WERI-Rb-1 (cell line): ENCODE results near the gene FAM131A.

Experiments
- DNase-seq: peaks from one replicate; pipeline ENCODE4 v3.0.0-alpha.2; 2020
- H3K27ac ChIP-seq: fragments of 250-450 bp; sonication (Bioruptor Pico); 2 replicates; pipeline ENCODE4 v1.5.1; 2020; ENCODE audit warnings: mild to moderate bottlenecking, moderate library complexity
- H3K27me3 ChIP-seq: fragments of 250-450 bp; sonication (Bioruptor Pico); 2 replicates; pipeline ENCODE4 v1.5.1; 2021; ENCODE audit warnings: mild to moderate bottlenecking, low read depth, moderate library complexity; ENCODE audit not compliant: insufficient read depth, severe bottlenecking
- H3K36me3 ChIP-seq: fragments of 250-450 bp; sonication (Bioruptor Pico); 2 replicates; pipeline ENCODE4 v1.5.1; 2020; ENCODE audit warnings: mild to moderate bottlenecking, moderate library complexity
- H3K4me3 ChIP-seq: 2 replicates; pipeline ENCODE4 v1.5.1; 2011; ENCODE audit warnings: low read depth, mild to moderate bottlenecking, control low read depth, low read length
- H3K9me3 ChIP-seq: fragments of 250-450 bp; sonication (Bioruptor Pico); 2 replicates; pipeline ENCODE4 v1.5.1; 2021; ENCODE audit warnings: mild to moderate bottlenecking, moderate library complexity; ENCODE audit not compliant: severe bottlenecking
- TF ChIP-seq, protein P1 (sequence below): IDR thresholded peaks from 2 replicates; pipeline ENCODE4 v1.5.1; 2011; ENCODE audit warnings: low read depth, mild to moderate bottlenecking, control low read depth, inconsistent platforms, low read length

FAM131A gene

DNA sequence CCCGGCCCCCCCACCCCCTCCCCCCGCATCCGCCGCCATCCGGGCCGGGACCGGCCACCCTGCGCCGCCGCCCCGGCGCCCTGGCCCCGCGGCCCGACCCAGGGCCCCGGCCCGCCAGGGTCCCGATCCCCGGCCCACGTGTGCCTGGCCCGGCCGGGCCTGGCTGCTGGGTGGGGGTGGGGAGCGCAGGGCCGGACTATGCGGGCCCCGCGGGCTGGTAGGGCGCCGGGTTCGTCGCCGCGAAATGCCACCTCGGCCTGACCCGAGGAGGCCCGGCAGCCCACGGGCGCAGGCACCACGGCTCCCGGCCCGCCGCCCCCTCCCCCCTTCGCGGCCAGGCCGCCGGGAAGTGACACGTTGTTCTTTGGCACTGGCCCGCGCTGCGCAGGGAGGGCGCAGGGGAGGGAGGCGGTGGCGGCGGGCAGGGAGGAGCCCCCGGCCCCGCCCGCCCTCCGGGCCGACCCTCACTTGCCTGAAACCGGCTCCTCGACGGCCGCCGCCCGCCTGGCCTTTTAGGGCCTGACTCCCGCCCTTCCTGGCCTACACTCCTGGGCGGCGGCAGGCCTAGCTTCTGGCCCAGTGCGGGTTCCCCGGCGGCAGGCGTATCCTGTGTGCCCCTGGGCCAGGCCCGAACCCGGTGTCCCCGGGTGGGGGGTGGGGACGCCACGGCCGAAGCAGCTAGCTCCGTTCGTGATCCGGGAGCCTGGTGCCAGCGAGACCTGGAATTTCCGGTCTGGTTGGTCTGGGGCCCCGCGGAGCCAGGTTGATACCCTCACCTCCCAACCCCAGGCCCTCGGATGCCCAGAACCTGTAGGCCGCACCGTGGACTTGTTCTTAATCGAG, 22.5 kb upstream of the FAM131A start:
- H3K36me3 ChIP-seq, result peaks cover 43% of the 10 kb centered on the region
- TF ChIP-seq, protein P1, sequence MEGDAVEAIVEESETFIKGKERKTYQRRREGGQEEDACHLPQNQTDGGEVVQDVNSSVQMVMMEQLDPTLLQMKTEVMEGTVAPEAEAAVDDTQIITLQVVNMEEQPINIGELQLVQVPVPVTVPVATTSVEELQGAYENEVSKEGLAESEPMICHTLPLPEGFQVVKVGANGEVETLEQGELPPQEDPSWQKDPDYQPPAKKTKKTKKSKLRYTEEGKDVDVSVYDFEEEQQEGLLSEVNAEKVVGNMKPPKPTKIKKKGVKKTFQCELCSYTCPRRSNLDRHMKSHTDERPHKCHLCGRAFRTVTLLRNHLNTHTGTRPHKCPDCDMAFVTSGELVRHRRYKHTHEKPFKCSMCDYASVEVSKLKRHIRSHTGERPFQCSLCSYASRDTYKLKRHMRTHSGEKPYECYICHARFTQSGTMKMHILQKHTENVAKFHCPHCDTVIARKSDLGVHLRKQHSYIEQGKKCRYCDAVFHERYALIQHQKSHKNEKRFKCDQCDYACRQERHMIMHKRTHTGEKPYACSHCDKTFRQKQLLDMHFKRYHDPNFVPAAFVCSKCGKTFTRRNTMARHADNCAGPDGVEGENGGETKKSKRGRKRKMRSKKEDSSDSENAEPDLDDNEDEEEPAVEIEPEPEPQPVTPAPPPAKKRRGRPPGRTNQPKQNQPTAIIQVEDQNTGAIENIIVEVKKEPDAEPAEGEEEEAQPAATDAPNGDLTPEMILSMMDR, result no peak
- peak overlapping the region; percentile 93 for H3K27ac ChIP-seq
- H3K27me3 ChIP-seq, result no peaks in the 10 kb centered on the region
- peak overlapping the region; percentile 65 for H3K4me3 ChIP-seq
- DNase-seq, result peak; percentile 52
- H3K9me3 ChIP-seq, result no peaks in the 10 kb centered on the region

DNA sequence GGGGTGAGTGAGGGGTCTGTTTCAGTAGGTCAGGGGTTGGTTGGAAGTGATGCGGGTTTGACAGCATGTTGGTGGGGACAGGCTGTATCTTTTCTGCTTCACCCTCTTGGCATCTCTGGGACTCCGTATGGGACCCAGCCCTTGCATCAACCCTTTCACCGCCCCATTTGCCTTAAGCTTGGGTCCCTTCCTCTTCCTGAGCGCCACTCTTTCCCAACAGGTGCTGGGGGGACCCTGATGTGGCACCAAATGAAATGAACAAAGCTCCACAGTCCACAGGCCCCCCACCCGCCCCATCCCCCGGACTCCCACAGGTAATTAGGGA, 21.9 kb upstream of the FAM131A start:
- Histone ChIP-seq H3K9me3 (no peaks in the 10 kb centered on the region), H3K4me3 (peak overlapping the region; percentile 65), H3K36me3 (peaks cover 48% of the 10 kb centered on the region), H3K27ac (peak overlapping the region; percentile 93), H3K27me3 (no peaks in the 10 kb centered on the region)
- TF ChIP-seq, protein P1, result no peak
- DNase-seq, result no peak

DNA sequence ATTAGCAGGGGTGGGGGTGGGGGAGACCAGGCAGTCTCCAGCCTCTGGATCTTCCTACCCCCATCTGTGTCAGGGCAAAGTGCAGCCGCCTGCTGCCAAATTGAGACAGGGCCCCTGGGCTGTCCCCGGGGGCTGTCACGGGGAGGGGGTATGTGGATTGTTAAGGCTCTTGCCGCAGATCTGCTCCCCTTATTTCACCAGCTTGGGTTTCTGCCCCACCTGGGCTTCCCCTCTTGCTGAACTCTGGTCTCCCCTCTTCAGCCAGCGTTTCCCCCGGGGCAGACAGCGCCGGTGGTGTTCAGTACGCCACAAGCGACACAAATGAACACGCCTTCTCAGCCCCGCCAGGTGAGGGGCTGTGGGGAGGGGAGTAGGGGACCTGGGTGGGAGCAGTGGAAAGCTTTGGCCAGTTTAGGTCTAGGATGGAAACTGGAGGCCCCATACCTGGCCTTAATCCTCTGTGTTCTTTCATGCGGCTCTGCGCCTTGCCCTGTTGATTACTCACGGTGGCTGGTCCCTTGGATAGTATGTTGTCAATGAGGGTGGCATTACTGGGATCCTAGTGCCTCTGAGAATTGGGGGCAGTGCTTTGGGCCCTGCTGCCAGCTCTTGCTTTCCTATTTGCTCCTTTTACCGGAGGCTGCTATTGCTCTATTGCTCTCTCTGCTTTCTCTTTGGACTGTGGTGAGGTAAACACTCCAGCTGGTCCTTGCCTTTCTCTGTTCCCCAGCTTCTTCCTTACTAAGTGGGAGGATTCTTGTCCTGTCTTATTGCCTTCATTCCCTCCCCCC, 21.3 kb upstream of the FAM131A start:
- DNase-seq, result no peak
- H3K27me3 ChIP-seq, result no peaks in the 10 kb centered on the region
- peaks cover 54% of the 10 kb centered on the region for H3K36me3 ChIP-seq
- peak overlapping the region; percentile 65 for H3K4me3 ChIP-seq
- TF ChIP-seq, protein P1, result no peak
- no peaks in the 10 kb centered on the region for H3K9me3 ChIP-seq
- peak overlapping the region; percentile 93 for H3K27ac ChIP-seq

DNA sequence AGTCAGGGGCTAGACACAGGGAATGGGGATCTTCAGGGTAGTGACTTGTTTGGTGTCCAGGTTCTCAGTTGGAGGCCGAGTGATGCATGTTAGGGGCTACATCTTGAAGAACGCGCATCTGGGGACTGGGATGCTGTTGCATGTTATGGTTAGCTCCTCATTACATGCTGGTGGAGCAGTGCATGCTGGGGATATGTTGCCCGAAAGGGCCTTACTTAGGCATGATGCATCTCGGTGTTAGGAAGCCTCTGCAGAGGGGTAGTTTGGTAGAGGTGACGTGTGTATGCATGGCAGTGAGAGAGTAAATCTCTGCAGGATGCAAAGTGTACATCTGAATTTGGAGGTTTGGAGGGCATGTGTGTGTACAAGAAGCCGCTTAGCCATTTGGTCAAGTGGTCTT, 20.6 kb upstream of the FAM131A start:
- H3K27ac ChIP-seq, result no peak overlapping the region
- H3K27me3 ChIP-seq, result no peaks in the 10 kb centered on the region
- H3K9me3 ChIP-seq, result no peaks in the 10 kb centered on the region
- H3K36me3 ChIP-seq, result peaks cover 61% of the 10 kb centered on the region
- TF ChIP-seq, protein P1, result no peak
- H3K4me3 ChIP-seq, result no peak overlapping the region
- no peak for DNase-seq

DNA sequence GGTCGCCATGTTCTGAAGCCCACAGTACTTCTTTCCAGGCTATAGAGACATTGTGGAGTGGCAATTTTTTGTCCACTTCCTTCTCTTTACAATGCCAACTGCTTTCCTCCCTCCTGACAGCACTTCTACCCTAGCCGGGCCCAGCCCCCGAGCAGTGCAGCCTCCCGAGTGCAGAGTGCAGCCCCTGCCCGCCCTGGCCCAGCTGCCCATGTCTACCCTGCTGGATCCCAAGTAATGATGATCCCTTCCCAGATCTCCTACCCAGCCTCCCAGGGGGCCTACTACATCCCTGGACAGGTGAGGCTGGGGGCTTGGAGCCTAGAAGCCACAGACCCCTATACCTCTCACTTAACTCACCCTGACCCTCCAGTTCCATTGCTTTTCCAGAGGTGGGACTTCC, 20.2 kb upstream of the FAM131A start:
- Histone ChIP-seq H3K27ac (no peak overlapping the region), H3K36me3 (peaks cover 65% of the 10 kb centered on the region), H3K4me3 (no peak overlapping the region), H3K9me3 (no peaks in the 10 kb centered on the region), H3K27me3 (no peaks in the 10 kb centered on the region)
- TF ChIP-seq, protein P1, result no peak
- no peak for DNase-seq
